Measurements from ENCODE around the gene RPL38. TPM values are rescaled to one million over a fixed set of nuclear protein-coding genes. Genes with fewer than 3 reads are reported as not detected.

The RPL38 gene
- total RNA-seq, 1 donor from 2014 or later = 701 TPM

DNA sequence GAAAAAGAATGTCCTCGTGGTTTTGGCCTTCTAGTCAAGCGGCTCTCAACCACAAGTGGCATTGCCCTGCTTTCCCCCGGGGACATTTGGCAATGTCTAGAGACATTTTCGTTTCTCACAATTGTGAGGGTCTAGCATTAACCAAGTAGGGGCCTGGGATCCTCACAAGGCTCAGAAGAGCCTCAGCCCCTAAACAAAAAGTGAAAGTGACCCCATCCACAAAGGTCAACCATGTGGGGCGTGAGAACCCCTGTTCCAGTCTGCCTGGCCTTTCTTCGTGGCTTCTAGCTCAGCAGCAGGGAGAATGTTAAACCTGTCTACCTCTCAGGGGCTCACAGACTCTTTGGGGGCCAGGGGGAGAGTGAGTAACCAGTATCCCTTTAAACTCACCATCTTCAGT, 4.8 kb upstream of the RPL38 start:
- Histone ChIP-seq H3K4me1 (no peaks in the 10 kb centered on the region), H3K4me3 (no peak overlapping the region), H3K27ac (no peak overlapping the region), H3K9me3 (no peaks in the 10 kb centered on the region), H3K36me3 (no peaks in the 10 kb centered on the region), H3K27me3 (ENCODE audit: low read depth) (peaks cover 25% of the 10 kb centered on the region)
- intact Hi-C loops (cut with DNase I) = no loop called here
- DNase-seq = no peak
- TF ChIP-seq, protein P1, sequence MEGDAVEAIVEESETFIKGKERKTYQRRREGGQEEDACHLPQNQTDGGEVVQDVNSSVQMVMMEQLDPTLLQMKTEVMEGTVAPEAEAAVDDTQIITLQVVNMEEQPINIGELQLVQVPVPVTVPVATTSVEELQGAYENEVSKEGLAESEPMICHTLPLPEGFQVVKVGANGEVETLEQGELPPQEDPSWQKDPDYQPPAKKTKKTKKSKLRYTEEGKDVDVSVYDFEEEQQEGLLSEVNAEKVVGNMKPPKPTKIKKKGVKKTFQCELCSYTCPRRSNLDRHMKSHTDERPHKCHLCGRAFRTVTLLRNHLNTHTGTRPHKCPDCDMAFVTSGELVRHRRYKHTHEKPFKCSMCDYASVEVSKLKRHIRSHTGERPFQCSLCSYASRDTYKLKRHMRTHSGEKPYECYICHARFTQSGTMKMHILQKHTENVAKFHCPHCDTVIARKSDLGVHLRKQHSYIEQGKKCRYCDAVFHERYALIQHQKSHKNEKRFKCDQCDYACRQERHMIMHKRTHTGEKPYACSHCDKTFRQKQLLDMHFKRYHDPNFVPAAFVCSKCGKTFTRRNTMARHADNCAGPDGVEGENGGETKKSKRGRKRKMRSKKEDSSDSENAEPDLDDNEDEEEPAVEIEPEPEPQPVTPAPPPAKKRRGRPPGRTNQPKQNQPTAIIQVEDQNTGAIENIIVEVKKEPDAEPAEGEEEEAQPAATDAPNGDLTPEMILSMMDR (IDR thresholded peaks at IDR 0.05) = no peak
- ATAC-seq = no peak

DNA sequence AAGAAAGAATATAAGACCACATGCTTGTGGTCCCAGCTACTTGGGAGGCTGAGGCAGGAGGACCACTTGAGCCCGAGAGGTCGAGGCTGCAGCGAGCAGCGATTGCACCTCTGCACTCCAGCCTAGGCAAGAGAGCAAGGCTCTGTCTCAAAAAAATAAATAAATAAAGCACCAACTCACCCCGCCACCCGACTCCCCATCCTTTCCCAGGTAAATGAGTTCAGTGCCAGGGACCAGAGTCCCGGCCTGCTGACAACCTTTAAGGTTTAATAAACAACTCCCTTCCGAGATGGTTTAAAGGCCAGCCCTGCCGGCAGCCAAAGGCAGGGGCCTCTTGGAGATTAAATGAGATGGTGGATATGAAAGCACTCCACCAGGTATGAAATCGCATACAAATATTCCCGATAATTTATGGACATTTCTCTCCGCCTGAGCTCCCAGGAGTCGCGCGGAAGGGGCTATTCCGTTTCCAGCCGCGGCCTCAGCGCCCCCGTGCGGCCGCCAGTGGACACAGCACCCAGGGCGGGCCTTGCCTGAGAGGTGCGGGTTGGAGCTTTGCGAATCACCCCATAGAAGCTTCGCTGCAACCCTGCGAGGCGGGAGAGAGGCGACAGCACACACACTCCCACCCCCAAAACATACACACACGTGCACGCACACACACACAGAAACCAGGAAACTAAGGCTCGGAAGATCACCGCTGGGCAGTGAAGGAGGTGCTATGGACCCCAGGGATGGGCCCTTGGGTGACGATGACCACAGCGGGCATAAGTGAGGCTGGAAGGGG, 4.0 kb upstream of the RPL38 start:
- Histone ChIP-seq H3K4me3 (peak overlapping the region; percentile 25), H3K4me1 (peaks cover 4% of the 10 kb centered on the region), H3K36me3 (peaks cover 2% of the 10 kb centered on the region), H3K27me3 (ENCODE audit: low read depth) (peaks cover 25% of the 10 kb centered on the region), H3K27ac (no peak overlapping the region), H3K9me3 (no peaks in the 10 kb centered on the region)
- intact Hi-C loops (cut with DNase I) = no loop called here
- ATAC-seq (peak; percentile 61 to 69), DNase-seq (peak; percentile 78)
- TF ChIP-seq, protein P1 (IDR thresholded peaks at IDR 0.05) = peak; percentile 98

DNA sequence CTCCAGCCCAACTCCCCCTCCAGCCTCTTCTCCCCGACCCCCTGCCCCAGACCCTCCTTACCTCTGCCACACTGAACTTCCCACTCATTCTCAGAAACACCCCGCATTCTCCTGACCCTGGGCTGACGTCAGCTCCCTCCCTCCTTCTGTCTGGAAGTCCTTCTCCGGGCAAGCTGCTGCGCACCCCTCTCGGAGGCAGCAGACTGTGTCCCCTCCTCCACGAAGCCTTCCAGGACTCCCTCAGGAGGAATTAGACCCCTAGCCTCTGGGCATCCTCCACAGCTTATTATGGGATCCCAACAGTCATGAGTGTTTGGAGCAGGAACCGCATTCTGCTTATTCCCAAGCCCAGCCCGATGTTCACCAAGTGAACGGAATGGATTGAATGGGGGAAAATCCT, 3.4 kb upstream of the RPL38 start:
- ATAC-seq = no peak
- no peak overlapping the region for H3K27ac ChIP-seq
- peaks cover 25% of the 10 kb centered on the region for H3K27me3 ChIP-seq (ENCODE audit: low read depth)
- H3K4me3 ChIP-seq = no peak overlapping the region
- TF ChIP-seq, protein P1 (IDR thresholded peaks at IDR 0.05) = no peak
- DNase-seq = no peak
- peaks cover 8% of the 10 kb centered on the region for H3K36me3 ChIP-seq
- H3K4me1 ChIP-seq = peaks cover 10% of the 10 kb centered on the region
- intact Hi-C loops (cut with DNase I) = no loop called here
- H3K9me3 ChIP-seq = no peaks in the 10 kb centered on the region

DNA sequence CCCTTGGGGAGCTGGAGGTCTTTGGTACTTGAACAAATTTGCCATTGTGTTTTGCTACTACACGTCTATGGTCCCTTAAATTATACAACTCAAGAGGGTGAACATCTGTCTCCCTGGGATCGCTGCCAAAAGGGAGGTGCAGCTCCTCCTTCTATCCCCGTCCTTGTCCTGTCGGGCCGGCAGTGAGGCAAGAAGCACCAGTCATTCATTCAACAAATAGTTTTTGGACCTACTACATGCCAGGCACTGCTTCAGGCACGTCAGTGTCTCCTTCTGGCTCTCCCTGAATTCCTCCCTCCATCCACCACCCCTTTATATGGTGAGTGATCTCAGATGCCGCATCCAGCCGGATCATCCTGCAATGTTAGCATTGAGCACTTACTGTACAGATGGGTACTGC, 2.2 kb upstream of the RPL38 start:
- Histone ChIP-seq H3K9me3 (no peaks in the 10 kb centered on the region), H3K36me3 (peaks cover 20% of the 10 kb centered on the region), H3K27ac (no peak overlapping the region), H3K4me1 (peaks cover 22% of the 10 kb centered on the region), H3K27me3 (ENCODE audit: low read depth) (peaks cover 22% of the 10 kb centered on the region), H3K4me3 (no peak overlapping the region)
- TF ChIP-seq, protein P1 (IDR thresholded peaks at IDR 0.05) = no peak
- no peak for DNase-seq
- intact Hi-C loops (cut with DNase I) = no loop called here
- ATAC-seq = no peak

DNA sequence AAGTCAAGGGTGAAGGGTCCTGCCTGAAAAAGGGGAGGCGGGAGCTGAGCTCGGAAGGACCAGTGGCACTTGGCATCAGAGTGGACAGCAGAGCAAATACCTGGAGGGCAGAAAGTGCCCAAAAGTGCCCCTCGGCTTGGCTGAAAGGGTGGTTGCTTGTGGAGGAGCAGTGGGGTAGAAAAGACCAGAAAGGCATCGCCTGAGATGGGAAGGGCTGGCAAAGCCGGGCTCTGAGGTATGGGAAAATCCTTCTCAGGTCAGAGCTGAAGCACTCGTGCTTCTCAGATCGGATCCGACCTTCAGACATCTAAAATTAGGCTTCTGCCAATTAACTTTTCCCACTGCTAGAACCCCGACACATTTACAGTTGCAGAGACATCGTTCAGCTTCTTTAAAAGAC, 1.5 kb upstream of the RPL38 start:
- intact Hi-C loops (cut with DNase I) = no loop called here
- peaks cover 27% of the 10 kb centered on the region for H3K36me3 ChIP-seq
- peaks cover 22% of the 10 kb centered on the region for H3K27me3 ChIP-seq (ENCODE audit: low read depth)
- ATAC-seq (no peak), DNase-seq (no peak)
- no peak overlapping the region for H3K4me3 ChIP-seq
- H3K9me3 ChIP-seq = no peaks in the 10 kb centered on the region
- H3K27ac ChIP-seq = no peak overlapping the region
- TF ChIP-seq, protein P1 (IDR thresholded peaks at IDR 0.05) = no peak
- H3K4me1 ChIP-seq = peaks cover 29% of the 10 kb centered on the region
